Head of caudate nucleus (tissue), 42 donors: ENCODE data around the gene AXIN1.
A peak's percentile ranks its signal among the peaks of the same experiment; 100 is the strongest.
"Not testable (repeated sequence)": the region's sequence is repeated elsewhere in the genome, so short reads cannot be mapped to it uniquely, and the experiment has no call there.

Source experiments
- DNase-seq, 42 donors: peaks; one replicate each; pipeline versions ENCODE4 v3.0.0 to v3.0.0-alpha.2; 2020 to 2021; ENCODE audit warnings: mixed read lengths in 7 of 42
- intact Hi-C: fragments of 100-400 bp; cut with DNase I; formaldehyde crosslinking; loops from one replicate; pipeline ENCODE4 v1.15.0; 2022

The AXIN1 gene

GRCh38 chr16:381789-382717 is 29.5 kb upstream of the AXIN1 start, which contains the start of gene PGAP6:
Gene PGAP6 (minus strand): TSS chr16:381978. CDS start chr16:381821, 157 bp downstream.
- intact Hi-C loops, result no loop called here
- peak in 38 of 42 donors; percentile 46 to 89 (median 73) for DNase-seq

- intact Hi-C loops, result no loop called here
- peak in 6 of 42 donors; percentile 16 to 60 (median 32) for DNase-seq
These were observed 28.7 kb upstream of the AXIN1 start for GRCh38 chr16:381012-381788.

- intact Hi-C loops, result no loop called here
- DNase-seq, result peak in 1 of 42 donors; percentile 2
These were observed 28.2 kb upstream of the AXIN1 start for GRCh38 chr16:380762-381011.

- intact Hi-C loops, result no loop called here
- no peak for DNase-seq
These were observed 27.6 kb upstream of the AXIN1 start for GRCh38 chr16:379961-380761.

GRCh38 chr16:379183-379960 is 26.8 kb upstream of the AXIN1 start:
- DNase-seq, result no peak
- intact Hi-C loops, result no loop called here

GRCh38 chr16:378821-379182 is 26.3 kb upstream of the AXIN1 start:
- intact Hi-C loops, result no loop called here
- DNase-seq, result no peak

GRCh38 chr16:378113-378820 is 25.7 kb upstream of the AXIN1 start:
- DNase-seq, intact Hi-C loops: not testable (repeated sequence)

- intact Hi-C loops, result no loop called here
- DNase-seq, result peak in 1 of 42 donors; percentile 30
These were observed 25.0 kb upstream of the AXIN1 start for GRCh38 chr16:377419-377951.

GRCh38 chr16:376817-377418 is 24.4 kb upstream of the AXIN1 start:
- peak in 1 of 42 donors; percentile 14 for DNase-seq

GRCh38 chr16:375927-376816 is 23.6 kb upstream of the AXIN1 start:
- intact Hi-C loops, result no loop called here

More at GRCh38 chr16:376817-377418, 24.4 kb upstream of the AXIN1 start:
- intact Hi-C loops, result no loop called here

GRCh38 chr16:375212-375611 is 22.7 kb upstream of the AXIN1 start:
- intact Hi-C loops, result no loop called here
- no peak for DNase-seq

More at GRCh38 chr16:375927-376816, 23.6 kb upstream of the AXIN1 start:
- peak in 1 of 42 donors; percentile 9 for DNase-seq

GRCh38 chr16:374616-374926 is 22.0 kb upstream of the AXIN1 start:
- intact Hi-C loops, result no loop called here
- no peak for DNase-seq

GRCh38 chr16:373848-374615 is 21.5 kb upstream of the AXIN1 start:
- DNase-seq, result no peak
- intact Hi-C loops, result no loop called here

GRCh38 chr16:373020-373598 is 20.6 kb upstream of the AXIN1 start:
- DNase-seq, result no peak
- intact Hi-C loops, result no loop called here

- DNase-seq, result no peak
- intact Hi-C loops, result no loop called here
These were observed 19.9 kb upstream of the AXIN1 start for GRCh38 chr16:372302-372983.
